ENCODE measurements around the gene ABCB1.

GRCh38 chr7:87615197-87615596, 14.5 kb upstream of the ABCB1 start:
- TF ChIP-seq NFE2 (CRISPR knock-in tag; IDR thresholded peaks at IDR 0.05) (no peak), CBX5 (CRISPR knock-in tag; IDR thresholded peaks at IDR 0.05; ENCODE audit: borderline replicate concordance) (no peak), ZNF274 (CRISPR knock-in tag; IDR thresholded peaks at IDR 0.05) (no peak), RXRB (CRISPR knock-in tag; IDR thresholded peaks at IDR 0.05; ENCODE audit: borderline replicate concordance) (no peak), FOXA1 (IDR thresholded peaks at IDR 0.05) (no peak), FOXA1 (CRISPR knock-in tag; IDR thresholded peaks at IDR 0.05) (no peak), NCOA2 (CRISPR knock-in tag; IDR thresholded peaks at IDR 0.05) (no peak), SP1 (IDR thresholded peaks at IDR 0.05) (no peak), SP1 (CRISPR knock-in tag; IDR thresholded peaks at IDR 0.05) (no peak), CTCF (CRISPR knock-in tag; IDR thresholded peaks at IDR 0.05) (no peak), NFYB (CRISPR knock-in tag; IDR thresholded peaks at IDR 0.05) (no peak), PRDM15 (CRISPR knock-in tag; IDR thresholded peaks at IDR 0.05) (no peak), RAD21 (CRISPR knock-in tag; IDR thresholded peaks at IDR 0.05) (no peak), ZNF234 (CRISPR knock-in tag; conservative IDR thresholded peaks at IDR 0.05) (no peak), ZNF3 (CRISPR knock-in tag; IDR thresholded peaks at IDR 0.05) (no peak)
